CD4-positive, alpha-beta T cell treated with Interleukin-12 subunit alpha and Interleukin-12 subunit beta, for 1 hour (primary cell): ENCODE measurements around the gene E2F8.
"Not testable (repeated sequence)": the region's sequence is repeated elsewhere in the genome, so short reads cannot be mapped to it uniquely, and the experiment has no call there.

Source experiments
- DNase-seq: peaks from one replicate; pipeline ENCODE4 v3.0.0-alpha.2; 2020

The E2F8 gene

DNA sequence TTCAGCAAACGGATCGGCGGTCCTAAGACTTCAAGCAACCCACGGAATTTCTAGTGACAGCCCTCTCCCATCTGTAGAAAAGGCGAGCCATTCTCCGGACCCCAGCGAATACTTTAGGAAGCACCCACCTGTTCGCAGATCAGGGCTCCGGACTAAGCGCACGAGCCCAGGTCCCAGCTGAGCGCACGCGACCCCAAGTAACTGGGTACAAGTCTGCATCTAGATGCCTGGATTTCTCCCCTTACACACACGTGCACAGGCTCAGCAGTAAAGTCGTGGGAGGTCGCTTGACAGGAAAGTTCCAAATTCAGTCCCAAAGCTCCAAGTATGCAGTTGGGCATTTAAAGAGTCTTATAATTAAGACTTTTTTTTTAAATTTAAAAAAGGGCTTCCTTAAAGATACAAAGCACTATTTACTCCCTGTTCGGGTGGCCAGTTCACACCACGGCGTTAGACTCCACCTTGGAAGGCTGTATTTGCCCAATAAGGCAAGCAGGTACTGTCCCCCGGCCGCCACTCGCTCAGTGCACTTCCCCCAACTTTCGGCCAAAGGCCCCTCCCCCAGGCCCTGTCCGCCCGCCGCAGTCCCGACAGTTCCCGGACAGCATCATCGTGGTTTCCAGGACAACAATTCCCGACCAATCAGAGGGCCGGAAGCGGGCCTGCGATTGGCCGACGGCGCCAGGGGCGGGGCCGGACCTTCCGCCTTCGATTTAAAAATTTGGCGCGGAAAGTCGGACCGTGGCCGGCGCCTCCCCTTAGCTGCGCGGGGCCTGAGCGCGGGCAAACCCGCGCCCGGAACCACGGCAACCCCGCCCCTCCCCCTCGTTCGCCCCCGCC lies at the start of gene E2F8:
E2F8 (minus strand) TSS at position 526 of the 840 bp plus-strand sequence. CDS start 824 bp downstream, outside the sequence.
- peak; percentile 89 for DNase-seq

DNA sequence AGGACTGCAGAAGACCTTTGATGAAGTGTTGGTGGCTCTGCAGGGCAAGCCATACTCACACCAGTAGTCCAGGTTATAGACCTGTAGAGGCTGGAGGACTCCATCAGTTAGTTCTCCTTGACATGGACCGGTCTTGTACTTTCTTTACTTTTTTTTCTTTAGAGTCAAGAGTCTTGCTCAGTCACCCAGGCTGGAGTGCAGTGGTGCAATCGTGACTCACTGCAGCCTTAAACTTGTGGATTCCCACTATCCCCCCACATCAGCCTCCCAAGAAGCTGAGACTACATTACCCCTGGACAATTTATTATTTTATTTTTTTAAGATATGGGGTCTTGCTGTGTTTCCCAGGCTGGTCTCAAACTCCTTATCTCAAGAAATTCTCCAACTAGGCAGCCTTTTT lies 49.6 kb upstream of the E2F8 start:
- DNase-seq, result no peak

GRCh38 chr11:19288256-19288655 lies 47.5 kb upstream of the E2F8 start:
- DNase-seq, result no peak

DNA sequence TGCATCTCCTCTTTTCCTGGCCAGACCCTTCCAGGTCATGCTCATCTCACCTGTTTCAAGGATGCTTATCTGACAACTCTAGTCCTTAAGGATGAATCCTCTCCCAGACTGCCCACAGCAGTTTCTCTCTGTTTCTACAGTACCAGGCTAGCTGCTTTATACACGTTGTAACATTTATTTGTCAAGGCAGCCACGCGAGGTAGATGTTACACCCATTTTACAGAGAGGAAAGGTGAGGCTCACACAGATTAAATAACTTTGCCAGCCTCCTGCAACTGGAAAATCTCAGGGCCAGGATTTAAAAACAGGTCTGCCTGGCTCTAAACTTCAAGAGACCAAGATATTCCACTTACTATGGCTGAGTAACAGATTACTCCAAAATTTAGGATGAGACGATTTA lies 45.7 kb upstream of the E2F8 start:
- DNase-seq, result no peak

- DNase-seq, result no peak
These were observed 44.1 kb upstream of the E2F8 start for GRCh38 chr11:19284881-19285280.

DNA sequence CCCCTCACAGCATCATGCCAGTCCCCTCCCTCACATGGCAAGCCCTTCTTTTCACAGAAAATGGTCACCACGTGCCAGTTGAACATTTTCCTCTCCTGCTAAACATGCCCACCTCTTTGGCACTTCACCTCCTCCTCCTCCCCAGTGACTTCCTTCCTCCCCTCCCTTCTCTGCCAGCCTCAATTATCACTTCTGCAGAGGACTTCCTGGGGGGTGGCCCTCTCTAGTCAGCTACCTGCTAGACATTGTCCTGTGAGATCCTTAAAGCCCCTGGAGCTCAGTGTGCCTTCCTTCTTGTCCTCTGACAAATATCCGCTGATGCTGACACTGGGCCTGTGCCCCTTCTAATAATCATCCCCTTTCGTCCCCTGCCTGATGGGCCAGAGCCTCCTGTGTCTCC lies 43.2 kb upstream of the E2F8 start:
- peak; percentile 26 for DNase-seq

DNA sequence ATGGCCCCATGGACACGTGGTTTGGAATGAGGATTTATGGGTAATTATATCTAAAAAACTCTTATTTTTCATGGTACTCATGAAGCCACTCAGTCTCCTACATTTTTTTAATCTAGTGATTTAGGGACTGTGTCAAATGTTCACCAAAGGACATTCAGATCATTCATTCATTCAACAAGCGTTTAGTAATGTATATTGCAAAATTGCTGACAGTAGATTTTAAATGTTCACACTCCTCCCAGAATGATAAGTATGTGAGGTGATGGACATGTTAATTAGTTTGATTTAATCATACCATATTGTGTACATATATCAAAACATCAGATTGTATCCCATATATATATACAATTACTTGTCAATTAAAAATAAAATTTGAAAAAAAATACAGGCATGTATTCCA lies 40.8 kb upstream of the E2F8 start:
- no peak for DNase-seq

DNA sequence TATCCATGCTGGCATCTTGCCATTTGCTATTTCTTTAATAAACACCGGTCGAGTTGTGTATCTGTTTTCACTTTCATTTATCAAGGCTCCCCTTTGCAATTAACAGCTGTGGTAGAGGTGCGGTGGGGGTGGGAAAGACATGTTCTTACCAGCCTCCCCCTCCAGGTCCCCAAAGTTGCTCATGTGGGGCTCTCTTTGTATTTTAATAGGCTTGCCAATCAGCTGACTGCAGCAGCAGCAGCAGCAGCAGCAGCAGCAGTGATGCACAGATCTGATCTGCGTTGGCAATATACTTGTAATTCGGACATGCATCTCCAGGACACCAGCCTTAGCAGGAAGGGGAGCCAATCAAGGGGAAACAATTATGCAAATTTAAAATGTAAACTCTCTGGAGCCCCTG lies 40.3 kb upstream of the E2F8 start:
- peak; percentile 59 for DNase-seq

- peak; percentile 10 for DNase-seq
These were observed 38.7 kb upstream of the E2F8 start for GRCh38 chr11:19279451-19279850.

GRCh38 chr11:19276859-19277808 lies 36.4 kb upstream of the E2F8 start:
- DNase-seq, result no peak

- DNase-seq, result no peak
These were observed 34.8 kb upstream of the E2F8 start for GRCh38 chr11:19275496-19275895.

GRCh38 chr11:19273219-19273618 lies 32.5 kb upstream of the E2F8 start:
- not testable (repeated sequence) for DNase-seq

DNA sequence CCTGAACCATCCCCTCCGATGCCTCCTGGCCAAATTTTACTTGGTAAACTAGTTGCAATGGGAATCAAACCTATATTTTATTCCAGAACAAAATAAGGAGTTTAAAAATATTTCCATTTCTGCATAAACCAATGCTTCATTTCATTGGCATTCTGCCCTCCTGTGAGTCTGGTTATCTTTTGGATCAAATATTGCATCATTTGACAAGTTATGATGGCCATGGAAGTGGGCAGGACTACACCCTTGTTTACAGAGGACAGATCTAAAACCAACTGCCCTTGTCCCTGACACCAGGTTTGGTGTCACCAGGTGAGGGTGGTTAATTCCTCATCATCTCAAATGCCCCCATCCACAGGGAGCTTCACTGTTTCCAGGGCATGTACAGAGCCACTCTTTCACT lies 28.2 kb upstream of the E2F8 start:
- no peak for DNase-seq

- DNase-seq, result no peak
These were observed 26.8 kb upstream of the E2F8 start for GRCh38 chr11:19267567-19267966.

DNA sequence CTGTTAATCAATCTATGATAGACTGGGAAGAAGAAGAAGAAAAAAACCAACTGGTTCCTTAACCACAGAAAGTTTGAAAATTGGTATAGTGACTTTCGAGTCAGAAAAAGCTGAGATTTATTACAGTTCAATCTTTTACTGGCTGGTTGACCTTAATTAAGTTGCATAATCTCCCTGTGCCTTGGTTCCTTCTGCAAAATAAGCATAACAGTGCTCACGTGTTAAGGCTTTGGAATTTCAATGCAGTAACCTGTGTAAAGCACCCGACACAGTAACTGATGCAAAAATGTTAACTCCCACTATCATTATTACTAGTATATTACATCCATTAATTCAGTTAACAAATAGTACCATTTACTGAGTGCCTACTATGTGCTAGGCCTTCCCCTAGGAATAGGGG lies 22.6 kb upstream of the E2F8 start:
- DNase-seq, result no peak

DNA sequence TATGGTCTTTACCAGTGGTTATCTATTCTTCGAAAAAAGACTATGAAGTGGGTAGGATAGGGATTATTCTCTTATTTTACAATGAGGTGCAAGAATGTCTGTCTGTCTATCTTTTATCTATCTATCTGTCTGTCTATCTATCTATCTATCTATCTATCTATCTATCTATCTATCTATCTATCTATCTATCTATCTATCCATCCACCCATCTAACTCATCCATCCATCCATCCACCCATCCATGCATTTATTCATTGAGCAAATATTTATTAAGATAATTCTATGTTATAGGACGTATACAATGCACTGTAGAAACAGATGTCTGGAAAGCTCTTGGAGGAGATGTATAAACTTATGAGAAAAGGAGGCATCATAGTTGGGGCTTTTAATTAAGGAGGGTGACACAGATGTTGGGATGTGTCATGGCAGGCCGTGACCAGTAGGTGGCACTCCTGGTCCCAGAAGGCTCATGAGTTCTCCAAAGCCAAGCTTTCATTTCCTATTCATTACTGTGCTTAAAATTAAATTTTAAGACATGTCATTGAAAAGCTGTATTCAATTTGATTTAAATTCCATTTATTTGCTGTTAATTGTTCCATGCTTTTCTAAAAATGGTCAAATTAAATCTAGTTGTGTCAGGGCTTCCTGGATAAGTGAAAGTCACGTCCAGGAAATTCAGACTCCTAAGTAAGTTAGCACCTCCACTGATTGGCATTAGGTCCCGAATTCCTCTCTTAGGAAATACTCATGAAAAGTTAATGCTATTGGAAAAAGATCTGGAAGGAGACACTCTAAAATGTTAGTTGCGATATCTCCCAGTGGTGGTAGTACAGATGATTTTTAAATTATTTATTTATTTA lies 19.0 kb upstream of the E2F8 start:
- peak; percentile 66 for DNase-seq

- no peak for DNase-seq
These were observed 18.0 kb upstream of the E2F8 start for GRCh38 chr11:19258641-19259230.

DNA sequence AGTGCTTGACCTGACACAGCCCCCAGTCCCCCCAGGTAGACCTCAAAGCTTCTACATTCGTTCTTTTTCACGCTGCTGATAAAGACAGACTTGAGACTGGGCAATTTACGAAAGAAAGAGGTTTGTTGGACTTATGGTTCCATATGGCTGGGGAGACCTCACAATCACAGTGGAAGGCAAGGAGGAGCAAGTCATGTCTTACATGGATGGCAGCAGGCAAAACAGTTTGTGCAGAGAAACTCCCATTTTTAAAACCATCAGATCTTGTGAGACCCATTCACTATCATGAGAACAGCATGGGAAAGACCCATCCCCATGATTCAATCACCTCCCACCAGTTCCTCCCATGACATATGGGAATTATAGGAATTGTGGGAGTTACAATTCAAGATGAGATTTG lies 13.7 kb upstream of the E2F8 start:
- not testable (repeated sequence) for DNase-seq

- no peak for DNase-seq
These were observed 13.1 kb upstream of the E2F8 start for GRCh38 chr11:19253817-19254216.

GRCh38 chr11:19253153-19253745 lies 12.5 kb upstream of the E2F8 start:
- DNase-seq, result no peak

- DNase-seq, result no peak
These were observed 11.8 kb upstream of the E2F8 start for GRCh38 chr11:19252394-19253152.
